DOHH2 (cell line): ENCODE measurements around the gene RNF130.

Experiments
- H3F3A ChIP-seq: fragments of 200-600 bp; sonication (generic), shearing (Covaris generic); 2 replicates; pipeline ENCODE4 v1.6.0; 2016; ENCODE audit warnings: antibody characterized with exemption, mild to moderate bottlenecking; ENCODE audit not compliant: control insufficient read depth, insufficient read depth
- H3K27ac ChIP-seq: fragments of 200-600 bp; sonication (generic); 2 replicates; pipeline ENCODE4 v1.5.1; 2014; ENCODE audit warnings: low read depth, mild to moderate bottlenecking, low read length, moderate library complexity
- H3K27me3 ChIP-seq: fragments of 200-600 bp; sonication (generic); 2 replicates; pipeline ENCODE4 v1.6.1; 2014; ENCODE audit warnings: mild to moderate bottlenecking, low read length, mixed read lengths; ENCODE audit not compliant: control insufficient read depth
- H3K36me3 ChIP-seq: fragments of 200-600 bp; sonication (generic); 2 replicates; pipeline ENCODE4 v1.6.1; 2014; ENCODE audit warnings: mild to moderate bottlenecking, low read length, moderate library complexity, mixed read lengths; ENCODE audit not compliant: control insufficient read depth
- H3K4me1 ChIP-seq: fragments of 200-600 bp; sonication (generic); 2 replicates; pipeline ENCODE4 v1.6.1; 2014; ENCODE audit warnings: mild to moderate bottlenecking, low read length, mixed read lengths; ENCODE audit not compliant: control insufficient read depth
- H3K4me2 ChIP-seq: fragments of 200-600 bp; sonication (generic); 2 replicates; pipeline ENCODE4 v1.6.0; 2014; ENCODE audit warnings: mild to moderate bottlenecking, low read length, moderate library complexity
- H3K4me3 ChIP-seq: fragments of 200-600 bp; sonication (generic); 2 replicates; pipeline ENCODE4 v1.5.1; 2014; ENCODE audit warnings: mild to moderate bottlenecking, low read length, mixed read lengths
- H3K79me2 ChIP-seq: fragments of 200-600 bp; sonication (generic); 2 replicates; pipeline ENCODE4 v1.6.1; 2014; ENCODE audit warnings: mild to moderate bottlenecking, low read length, mixed read lengths; ENCODE audit not compliant: control insufficient read depth
- H3K9me2 ChIP-seq: fragments of 200-600 bp; sonication (generic); replicated peaks from 2 replicates; pipeline ENCODE4 v1.6.1; 2014; ENCODE audit warnings: mild to moderate bottlenecking, low read length, mixed read lengths; ENCODE audit not compliant: control insufficient read depth
- H3K9me3 ChIP-seq: fragments of 200-600 bp; sonication (generic); 2 replicates; pipeline ENCODE4 v1.6.1; 2014; ENCODE audit warnings: antibody characterized with exemption, low read length, mixed read lengths; ENCODE audit not compliant: control insufficient read depth, insufficient read depth
- H4K20me1 ChIP-seq: fragments of 200-600 bp; sonication (generic); 2 replicates; pipeline ENCODE4 v1.6.0; 2014; ENCODE audit warnings: low read depth, mild to moderate bottlenecking, antibody characterized with exemption, low read length, moderate library complexity; ENCODE audit not compliant: control insufficient read depth, insufficient read depth
- EZH2phosphoT487 ChIP-seq: fragments of 200-600 bp; sonication (generic); IDR thresholded peaks from 2 replicates; pipeline ENCODE4 v1.6.1; 2017; ENCODE audit warnings: borderline replicate concordance, mild to moderate bottlenecking, antibody characterized with exemption, low read length, moderate library complexity, mixed read lengths
- TF ChIP-seq, protein P1 (sequence below): fragments of 200-600 bp; sonication (generic); IDR thresholded peaks from one replicate; pipeline ENCODE4 v1.5.1; 2014; ENCODE audit warnings: antibody characterized with exemption, mild to moderate bottlenecking, low read depth, low read length; ENCODE audit not compliant: poor library complexity, severe bottlenecking

RNF130 gene

DNA sequence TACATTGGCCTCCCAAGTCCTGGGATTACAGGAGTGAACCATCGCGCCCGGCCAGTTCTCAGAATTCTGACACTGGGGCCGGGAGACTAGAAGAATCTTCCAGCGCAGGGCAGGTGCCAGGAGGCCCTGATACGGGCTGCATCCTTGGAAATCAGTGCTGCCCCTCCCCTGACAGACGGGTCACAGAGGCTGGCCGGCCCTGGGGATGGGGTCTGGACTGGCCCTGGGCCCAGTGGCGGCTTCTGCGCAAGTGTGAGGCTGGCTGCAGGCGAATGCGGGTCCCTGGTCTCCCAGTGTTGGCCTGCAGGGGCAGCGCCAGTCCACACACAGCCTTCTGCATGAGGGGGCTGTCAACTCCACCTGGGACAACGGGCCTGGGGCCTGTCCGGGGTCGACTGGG, 163.0 kb downstream of the RNF130 start:
- H3K36me3 ChIP-seq, result peaks cover 20% of the 10 kb centered on the region
- H3K4me1 ChIP-seq, result peaks cover 25% of the 10 kb centered on the region
- no peaks in the 10 kb centered on the region for H3K27me3 ChIP-seq
- peaks cover 7% of the 10 kb centered on the region for H4K20me1 ChIP-seq
- peak overlapping the region; percentile 75 for H3K4me2 ChIP-seq
- TF ChIP-seq EZH2phosphoT487, result no peak
- TF ChIP-seq, protein P1, sequence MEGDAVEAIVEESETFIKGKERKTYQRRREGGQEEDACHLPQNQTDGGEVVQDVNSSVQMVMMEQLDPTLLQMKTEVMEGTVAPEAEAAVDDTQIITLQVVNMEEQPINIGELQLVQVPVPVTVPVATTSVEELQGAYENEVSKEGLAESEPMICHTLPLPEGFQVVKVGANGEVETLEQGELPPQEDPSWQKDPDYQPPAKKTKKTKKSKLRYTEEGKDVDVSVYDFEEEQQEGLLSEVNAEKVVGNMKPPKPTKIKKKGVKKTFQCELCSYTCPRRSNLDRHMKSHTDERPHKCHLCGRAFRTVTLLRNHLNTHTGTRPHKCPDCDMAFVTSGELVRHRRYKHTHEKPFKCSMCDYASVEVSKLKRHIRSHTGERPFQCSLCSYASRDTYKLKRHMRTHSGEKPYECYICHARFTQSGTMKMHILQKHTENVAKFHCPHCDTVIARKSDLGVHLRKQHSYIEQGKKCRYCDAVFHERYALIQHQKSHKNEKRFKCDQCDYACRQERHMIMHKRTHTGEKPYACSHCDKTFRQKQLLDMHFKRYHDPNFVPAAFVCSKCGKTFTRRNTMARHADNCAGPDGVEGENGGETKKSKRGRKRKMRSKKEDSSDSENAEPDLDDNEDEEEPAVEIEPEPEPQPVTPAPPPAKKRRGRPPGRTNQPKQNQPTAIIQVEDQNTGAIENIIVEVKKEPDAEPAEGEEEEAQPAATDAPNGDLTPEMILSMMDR, result no peak
- peaks cover 30% of the 10 kb centered on the region for H3K79me2 ChIP-seq
- no peaks in the 10 kb centered on the region for H3F3A ChIP-seq
- H3K4me3 ChIP-seq, result peak overlapping the region; percentile 65; the same call in 1 of the 2 replicates
- H3K9me2 ChIP-seq, result no peaks in the 10 kb centered on the region
- no peak overlapping the region for H3K27ac ChIP-seq
- H3K9me3 ChIP-seq, result no peaks in the 10 kb centered on the region

DNA sequence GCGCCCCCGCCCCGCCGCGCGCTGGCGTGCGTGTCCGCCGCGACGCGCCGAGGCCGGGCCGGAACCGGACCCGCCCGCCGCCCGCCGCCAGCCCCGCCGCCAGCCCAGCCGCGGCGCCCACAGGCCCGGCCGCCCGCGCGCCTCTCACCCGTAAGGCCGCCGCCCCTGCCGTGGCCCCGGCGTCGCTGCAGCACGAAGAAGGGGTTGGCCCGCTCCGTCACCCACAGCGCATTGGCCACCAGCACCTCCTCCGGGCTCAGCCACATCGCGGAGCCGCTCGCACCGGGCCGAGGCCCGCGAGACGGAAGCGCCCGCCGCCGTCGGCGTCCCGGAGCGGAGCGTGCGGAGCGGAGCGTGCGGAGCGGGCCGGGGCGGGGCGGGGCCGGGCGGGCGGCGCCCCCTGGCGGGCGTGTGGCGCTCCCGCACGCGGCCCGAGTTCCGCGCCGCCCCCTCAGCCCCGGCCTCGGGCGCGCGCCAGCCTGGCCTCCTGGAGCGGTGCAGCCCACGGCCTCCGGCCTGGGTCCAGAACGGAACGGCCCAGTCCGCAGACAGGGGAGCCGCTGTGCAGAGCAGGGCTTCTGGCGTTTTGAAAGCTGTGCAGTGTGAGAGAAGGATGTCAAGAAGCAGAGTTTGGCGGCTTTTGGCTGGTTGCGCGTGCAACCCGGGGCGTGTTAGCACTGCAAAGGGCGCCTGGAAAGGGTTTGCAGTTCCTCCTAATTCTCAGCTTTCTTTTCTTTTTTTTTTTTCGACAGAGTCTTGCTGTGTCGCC, 163.8 kb downstream of the RNF130 start, which contains the start of gene TBC1D9B:
TSS of gene TBC1D9B (minus strand) at position 342 of the 769 bp plus-strand sequence. CDS start at position 266, 76 bp downstream.
- H3F3A ChIP-seq, result no peaks in the 10 kb centered on the region
- no peaks in the 10 kb centered on the region for H3K9me2 ChIP-seq
- peaks cover 25% of the 10 kb centered on the region for H3K4me1 ChIP-seq
- TF ChIP-seq EZH2phosphoT487, result no peak
- TF ChIP-seq, protein P1, result no peak
- H3K27ac ChIP-seq, result no peak within 1 kb of the TSS
- peak within 1 kb of the TSS; percentile 89 for H3K4me2 ChIP-seq
- H4K20me1 ChIP-seq, result peaks cover 7% of the 10 kb centered on the region
- H3K27me3 ChIP-seq, result no peaks in the 10 kb centered on the region
- peaks cover 28% of the 10 kb centered on the region for H3K36me3 ChIP-seq
- H3K4me3 ChIP-seq, result peak within 1 kb of the TSS; percentile 82
- H3K9me3 ChIP-seq, result no peaks in the 10 kb centered on the region
- H3K79me2 ChIP-seq, result peaks cover 30% of the 10 kb centered on the region

DNA sequence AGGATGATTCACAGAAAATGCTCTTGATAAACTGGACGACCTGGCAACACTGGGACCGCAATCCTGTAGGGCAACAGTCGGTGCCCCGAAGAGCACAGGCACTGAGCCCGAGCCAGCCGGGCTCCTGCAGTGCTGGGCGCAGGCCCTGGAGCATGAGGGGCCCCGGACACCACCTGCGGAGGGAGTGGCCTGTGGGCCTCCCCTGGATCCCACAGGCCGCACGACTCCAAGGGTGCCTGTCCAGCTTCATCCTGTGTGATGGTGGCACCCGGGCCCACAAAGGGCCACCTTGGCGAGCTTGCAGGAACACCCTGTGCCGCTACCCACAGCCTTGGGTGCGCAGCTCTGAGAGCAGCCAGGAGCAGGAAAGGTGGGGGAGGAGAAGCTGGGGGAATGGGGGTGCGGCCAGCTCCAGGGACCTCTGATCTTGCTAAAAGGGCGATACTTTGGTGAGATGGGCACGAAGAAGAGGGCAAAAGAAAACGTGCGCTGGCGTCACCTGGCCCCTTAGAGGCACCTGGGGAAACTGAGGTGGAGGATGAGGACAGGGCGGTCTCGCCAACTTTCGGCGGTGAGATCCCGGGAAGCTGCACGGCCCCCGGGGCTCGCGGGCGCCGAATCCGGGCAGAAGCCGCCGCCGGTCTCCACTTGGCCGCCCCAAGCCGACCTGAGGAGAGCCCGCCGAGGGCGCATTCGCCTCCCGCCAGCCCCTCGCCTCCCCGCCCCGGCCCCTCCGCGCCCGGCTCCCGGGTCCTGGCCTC, 164.6 kb downstream of the RNF130 start:
- H4K20me1 ChIP-seq, result peaks cover 7% of the 10 kb centered on the region
- no peak overlapping the region for H3K27ac ChIP-seq
- no peaks in the 10 kb centered on the region for H3K27me3 ChIP-seq
- H3K9me2 ChIP-seq, result no peaks in the 10 kb centered on the region
- peaks cover 36% of the 10 kb centered on the region for H3K36me3 ChIP-seq
- no peaks in the 10 kb centered on the region for H3K9me3 ChIP-seq
- H3K79me2 ChIP-seq, result peaks cover 30% of the 10 kb centered on the region
- H3K4me2 ChIP-seq, result peak overlapping the region; percentile 89
- H3K4me3 ChIP-seq, result peak overlapping the region; percentile 82
- TF ChIP-seq, protein P1, result no peak
- no peak for TF ChIP-seq EZH2phosphoT487
- H3K4me1 ChIP-seq, result peaks cover 25% of the 10 kb centered on the region
- H3F3A ChIP-seq, result no peaks in the 10 kb centered on the region
